ENCODE results near the gene TDRD9. TPM values are rescaled to one million over a fixed set of nuclear protein-coding genes. Genes with fewer than 3 reads are reported as not detected.

The TDRD9 gene
- total and polyA plus RNA-seq, 2 of the 4 experiments (the other 2 are of a cell fraction), result 0.07 to 0.18 TPM

- DNase-seq (no peak), ATAC-seq (ENCODE audit: low read depth) (no peak)
- Histone ChIP-seq H3K18ac (ENCODE audit: low read depth, low read length) (no peak overlapping the region), H3K14ac (replicated peaks; ENCODE audit: low read depth, low read length) (no peak overlapping the region), H3K4me3 (ENCODE audit: insufficient read depth, low read depth, low read length) (no peak overlapping the region), H3K36me3 (ENCODE audit: control insufficient read depth, insufficient read depth, low read length) (no peaks in the 10 kb centered on the region), H3K9me3 (ENCODE audit: control insufficient read depth, insufficient read depth, low read length) (no peaks in the 10 kb centered on the region), H3K23ac (ENCODE audit: low read depth, low read length) (no peak overlapping the region), H4K20me1 (ENCODE audit: insufficient read depth, low read length) (no peaks in the 10 kb centered on the region), H3K27me3 (ENCODE audit: control insufficient read depth, insufficient read depth, low read length) (peaks cover 9% of the 10 kb centered on the region), H4K5ac (ENCODE audit: low read depth, low read length) (no peak overlapping the region), H3K4me1 (ENCODE audit: control insufficient read depth, insufficient read depth, low read length) (no peaks in the 10 kb centered on the region), H4K8ac (ENCODE audit: low read depth in 2 of 2, low read length in 2 of 2) (no peak overlapping the region), H2BK120ac (ENCODE audit: low read depth, low read length) (no peak overlapping the region), H2BK20ac (ENCODE audit: low read depth, low read length) (no peak overlapping the region), H2AK5ac (ENCODE audit: low read depth, low read length) (no peak overlapping the region), H3K9ac (ENCODE audit: low read depth, low read length) (no peak overlapping the region), H3K79me1 (ENCODE audit: low read depth in 1 of 2, low read length in 2 of 2) (no peaks in the 10 kb centered on the region), H3K4me2 (ENCODE audit: low read depth, low read length) (no peak overlapping the region), H2AFZ (replicated peaks; ENCODE audit: low read length, poor library complexity) (no peak overlapping the region), H3K27ac (ENCODE audit: insufficient read depth, low read length) (no peak overlapping the region), H3K9me1 (ENCODE audit: insufficient read depth, low read length) (no peaks in the 10 kb centered on the region), H4K91ac (ENCODE audit: insufficient read depth, low read depth, low read length) (no peak overlapping the region), H2AK9ac (replicated peaks; ENCODE audit: low read depth, low read length, poor library complexity) (no peak overlapping the region), H2BK15ac (ENCODE audit: low read depth, low read length) (no peak overlapping the region), H3K4ac (ENCODE audit: low read depth, low read length) (no peak overlapping the region), H2BK5ac (ENCODE audit: low read depth, low read length, poor library complexity, severe bottlenecking) (no peak overlapping the region), H3K56ac (ENCODE audit: extremely low read depth, insufficient read depth, low read length) (no peak overlapping the region)
- WGBS, 2 experiments (ENCODE audit: extremely low coverage in 2 of 2, insufficient read length in 1 of 2), result 30% methylated on average over 2 of the region's 11 CpGs; no CpG with 5 or more reads in 1 of the 2 experiments
- POLR2A ChIA-PET (ENCODE audit: unreplicated experiment), result no interaction called here
- CTCF ChIA-PET, result interaction anchor here (1.0 kb wide), 1 partner anchor 10 kb away, joined by 3 read pairs; the partner anchor contains the start of gene RD3L
- dilution Hi-C loops (cut with HindIII; ENCODE audit: low sequenced_read_pairs, unreplicated experiment), result no loop called here
- TF ChIP-seq RAD21 (IDR thresholded peaks at IDR 0.05; ENCODE audit: low read length) (no peak), RCOR1 (IDR thresholded peaks at IDR 0.05; ENCODE audit: insufficient replicate concordance, low read length) (no peak), SMC3 (IDR thresholded peaks at IDR 0.05; ENCODE audit: low read depth, low read length) (no peak), BHLHE40 (IDR thresholded peaks at IDR 0.05; ENCODE audit: low read depth, low read length) (no peak), USF2 (IDR thresholded peaks at IDR 0.05; ENCODE audit: low read depth, low read length) (no peak), NFE2L2 (IDR thresholded peaks at IDR 0.05; ENCODE audit: low read depth, low read length) (no peak)
- TF ChIP-seq, protein P1, sequence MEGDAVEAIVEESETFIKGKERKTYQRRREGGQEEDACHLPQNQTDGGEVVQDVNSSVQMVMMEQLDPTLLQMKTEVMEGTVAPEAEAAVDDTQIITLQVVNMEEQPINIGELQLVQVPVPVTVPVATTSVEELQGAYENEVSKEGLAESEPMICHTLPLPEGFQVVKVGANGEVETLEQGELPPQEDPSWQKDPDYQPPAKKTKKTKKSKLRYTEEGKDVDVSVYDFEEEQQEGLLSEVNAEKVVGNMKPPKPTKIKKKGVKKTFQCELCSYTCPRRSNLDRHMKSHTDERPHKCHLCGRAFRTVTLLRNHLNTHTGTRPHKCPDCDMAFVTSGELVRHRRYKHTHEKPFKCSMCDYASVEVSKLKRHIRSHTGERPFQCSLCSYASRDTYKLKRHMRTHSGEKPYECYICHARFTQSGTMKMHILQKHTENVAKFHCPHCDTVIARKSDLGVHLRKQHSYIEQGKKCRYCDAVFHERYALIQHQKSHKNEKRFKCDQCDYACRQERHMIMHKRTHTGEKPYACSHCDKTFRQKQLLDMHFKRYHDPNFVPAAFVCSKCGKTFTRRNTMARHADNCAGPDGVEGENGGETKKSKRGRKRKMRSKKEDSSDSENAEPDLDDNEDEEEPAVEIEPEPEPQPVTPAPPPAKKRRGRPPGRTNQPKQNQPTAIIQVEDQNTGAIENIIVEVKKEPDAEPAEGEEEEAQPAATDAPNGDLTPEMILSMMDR (conservative IDR thresholded peaks at IDR 0.05; ENCODE audit: low read depth, low read length), result no peak
- no TSS peak for BruUV-seq (replicated peaks)
- intact Hi-C loops (cut with micrococcal nuclease), result no loop called here
- in situ Hi-C loops (cut with MboI; ENCODE audit: low sequenced_read_pairs), result no loop called here
These were observed 4.7 kb downstream of the TDRD9 start for GRCh38 chr14:103932791-103933490.

Data from IMR-90 (cell line).